SK-N-SH treated with all-trans-retinoic acid at 6 μM for 48 hours (cell line): ENCODE measurements around the gene MOV10L1.

ENCODE experiments used
- ATAC-seq: fragments of 200-7000 bp; cut with Tn5 transposase; 3 replicates; pipeline ENCODE4 v1.9.1; 2020; ENCODE audit warnings: mild to moderate bottlenecking, moderate library complexity
- ARNTL ChIP-seq: fragments of 450-650 bp; formaldehyde crosslinking; IDR thresholded peaks from 2 replicates; pipeline ENCODE4 v1.5.0; 2020; ENCODE audit warnings: low read depth, mild to moderate bottlenecking, moderate library complexity, borderline replicate concordance
- BACH2 ChIP-seq: fragments of 250-450 bp; sonication (Bioruptor Pico); IDR thresholded peaks from 2 replicates; pipeline ENCODE4 v1.9.0; 2021; ENCODE audit warnings: mild to moderate bottlenecking, borderline replicate concordance
- CREB5 ChIP-seq: fragments of 250-450 bp; sonication (Bioruptor Pico); IDR thresholded peaks from 2 replicates; pipeline ENCODE4 v1.5.1; 2020; ENCODE audit warnings: low read depth, mild to moderate bottlenecking, moderate library complexity
- CSDC2 ChIP-seq: fragments of 250-450 bp; sonication (Bioruptor Pico); IDR thresholded peaks from 2 replicates; pipeline ENCODE4 v1.5.0; 2020; ENCODE audit warnings: mild to moderate bottlenecking, moderate library complexity
- CSRNP3 ChIP-seq: fragments of 250-450 bp; sonication (Bioruptor Pico); IDR thresholded peaks from 2 replicates; pipeline ENCODE4 v1.5.1; 2021; ENCODE audit warnings: mild to moderate bottlenecking, moderate library complexity
- ESRRG ChIP-seq: fragments of 250-450 bp; sonication (Bioruptor Pico); IDR thresholded peaks from 2 replicates; pipeline ENCODE4 v1.6.1; 2021; ENCODE audit warnings: mild to moderate bottlenecking
- GLIS3 ChIP-seq: fragments of 250-450 bp; sonication (Bioruptor Pico); IDR thresholded peaks from 2 replicates; pipeline ENCODE4 v1.5.0; 2020; ENCODE audit warnings: mild to moderate bottlenecking, moderate library complexity
- ISL1 ChIP-seq: fragments of 250-450 bp; sonication (Bioruptor Pico); IDR thresholded peaks from 2 replicates; pipeline ENCODE4 v2.1.2; 2022; ENCODE audit warnings: mild to moderate bottlenecking, moderate library complexity
- OSR1 ChIP-seq: fragments of 250-450 bp; sonication (Bioruptor Pico); IDR thresholded peaks from 2 replicates; pipeline ENCODE4 v1.8.0; 2022; ENCODE audit warnings: moderate library complexity, mild to moderate bottlenecking, inconsistent platforms
- PATZ1 ChIP-seq: fragments of 250-450 bp; sonication (Bioruptor Pico); IDR thresholded peaks from 2 replicates; pipeline ENCODE4 v1.8.0; 2020; ENCODE audit warnings: mild to moderate bottlenecking, moderate library complexity, borderline replicate concordance
- POU6F1 ChIP-seq: fragments of 250-450 bp; sonication (Bioruptor Pico); IDR thresholded peaks from 2 replicates; pipeline ENCODE4 v1.8.0; 2021; ENCODE audit warnings: low read depth, mild to moderate bottlenecking, moderate library complexity, borderline replicate concordance
- PPARA ChIP-seq: fragments of 250-450 bp; sonication (Bioruptor Pico); IDR thresholded peaks from 2 replicates; pipeline ENCODE4 v1.5.0; 2020; ENCODE audit warnings: mild to moderate bottlenecking, borderline replicate concordance
- SNAI2 ChIP-seq: fragments of 250-450 bp; sonication (Bioruptor Pico); IDR thresholded peaks from 2 replicates; pipeline ENCODE4 v1.5.0; 2020; ENCODE audit warnings: mild to moderate bottlenecking, moderate library complexity
- TCF4 ChIP-seq: fragments of 250-450 bp; sonication (Bioruptor Pico); IDR thresholded peaks from 2 replicates; pipeline ENCODE4 v1.8.0; 2021; ENCODE audit warnings: mild to moderate bottlenecking, moderate library complexity, borderline replicate concordance
- TOX ChIP-seq: fragments of 250-450 bp; sonication (Bioruptor Pico); IDR thresholded peaks from 2 replicates; pipeline ENCODE4 v1.8.0; 2021; ENCODE audit warnings: mild to moderate bottlenecking, moderate library complexity, borderline replicate concordance
- TSHZ2 ChIP-seq: fragments of 250-450 bp; sonication (Bioruptor Pico); IDR thresholded peaks from 2 replicates; pipeline ENCODE4 v1.5.0; 2020; ENCODE audit warnings: mild to moderate bottlenecking, moderate library complexity
- ZC3H10 ChIP-seq: fragments of 250-450 bp; sonication (Bioruptor Pico); IDR thresholded peaks from 2 replicates; pipeline ENCODE4 v1.5.1; 2021; ENCODE audit warnings: mild to moderate bottlenecking, moderate library complexity
- ZFP3 ChIP-seq: fragments of 250-450 bp; sonication (Bioruptor Pico); IDR thresholded peaks from 2 replicates; pipeline ENCODE4 v1.5.0; 2020; ENCODE audit warnings: mild to moderate bottlenecking, moderate library complexity
- ZFP30 ChIP-seq: fragments of 450-650 bp; formaldehyde crosslinking; IDR thresholded peaks from 2 replicates; pipeline ENCODE4 v1.5.0; 2022; ENCODE audit warnings: mild to moderate bottlenecking, moderate library complexity
- ZNF70 ChIP-seq: fragments of 450-650 bp; formaldehyde crosslinking; IDR thresholded peaks from 2 replicates; pipeline ENCODE4 v1.5.0; 2020; ENCODE audit warnings: mild to moderate bottlenecking, moderate library complexity
- ZNF8 ChIP-seq: fragments of 450-650 bp; formaldehyde crosslinking; IDR thresholded peaks from 2 replicates; pipeline ENCODE4 v1.5.0; 2020; ENCODE audit warnings: mild to moderate bottlenecking, moderate library complexity

Gene MOV10L1

GRCh38 chr22:50144005-50144614 lies 54.3 kb downstream of the MOV10L1 start:
- no peak for TF ChIP-seq CREB5 (CRISPR knock-in tag)
- TF ChIP-seq ESRRG (CRISPR knock-in tag), result no peak
- TF ChIP-seq ZC3H10 (CRISPR knock-in tag), result no peak
- TF ChIP-seq SNAI2, result no peak
- no peak for TF ChIP-seq POU6F1 (CRISPR knock-in tag)
- TF ChIP-seq ZNF70 (CRISPR knock-in tag), result no peak
- TF ChIP-seq PPARA, result no peak
- TF ChIP-seq ZFP3, result no peak
- no peak for TF ChIP-seq TCF4 (CRISPR knock-in tag)
- TF ChIP-seq GLIS3 (CRISPR knock-in tag), result no peak
- TF ChIP-seq TSHZ2 (CRISPR knock-in tag), result no peak
- TF ChIP-seq TOX (CRISPR knock-in tag), result no peak
- no peak for TF ChIP-seq CSDC2 (CRISPR knock-in tag)
- no peak for TF ChIP-seq ZNF8
- no peak for TF ChIP-seq ARNTL (CRISPR knock-in tag)
- no peak for TF ChIP-seq PATZ1 (CRISPR knock-in tag)
- TF ChIP-seq CSRNP3, result no peak
- TF ChIP-seq ISL1 (CRISPR knock-in tag), result no peak
- no peak for TF ChIP-seq ZFP30 (CRISPR knock-in tag)
- no peak for TF ChIP-seq BACH2 (CRISPR knock-in tag)
- ATAC-seq, result no peak

- TF ChIP-seq OSR1 (CRISPR knock-in tag), result no peak
- TF ChIP-seq TCF4 (CRISPR knock-in tag), result 0 out of 2 replicates have a peak, but pooled peaks have one; percentile 31
- ATAC-seq, result no peak
These were observed 56.1 kb downstream of the MOV10L1 start for GRCh38 chr22:50145721-50146438.
